Spleen (tissue), 11 donors: ENCODE results near the gene C10orf62. TPM values are rescaled to one million over a fixed set of nuclear protein-coding genes. Genes with fewer than 3 reads are reported as not detected.

Source experiments
- DNase-seq: peaks from one replicate; pipeline ENCODE4 v3.0.0-alpha.2; 2020
- H3K27ac ChIP-seq, 8 donors: fragments of 200-600 bp; sonication (generic) in 7 of 8; 1 replicate in 4 of 8; 2 replicates in 4 of 8; pipeline versions ENCODE4 v1.5.0 to v1.8.0; 2016 to 2021; ENCODE audit warnings: inconsistent platforms in 4 of 8, mild to moderate bottlenecking in 4 of 8, moderate library complexity in 1 of 8
- H3K27me3 ChIP-seq, 7 donors: fragments of 200-600 bp; sonication (generic) in 6 of 7; replicated peaks in 1 of 7; 1 replicate in 4 of 7; 2 replicates in 3 of 7; pipeline versions ENCODE4 v1.5.0 to v1.8.0; 2016 to 2021; ENCODE audit warnings: inconsistent platforms in 3 of 7, mild to moderate bottlenecking in 1 of 7
- H3K36me3 ChIP-seq, 6 donors: fragments of 200-600 bp; sonication (generic) in 5 of 6; 1 replicate in 4 of 6; 2 replicates in 2 of 6; pipeline versions ENCODE4 v1.5.0 to v1.8.0; 2016 to 2021; ENCODE audit warnings: inconsistent platforms in 2 of 6
- H3K4me1 ChIP-seq, 6 donors: fragments of 200-600 bp; sonication (generic) in 5 of 6; 1 replicate in 3 of 6; 2 replicates in 3 of 6; pipeline versions ENCODE4 v1.5.0 to v1.8.0; 2016 to 2021; ENCODE audit warnings: inconsistent platforms in 3 of 6
- H3K4me3 ChIP-seq, 8 donors: fragments of 200-600 bp; sonication (generic) in 7 of 8; 1 replicate in 4 of 8; 2 replicates in 4 of 8; pipeline versions ENCODE4 v1.5.0 to v1.8.0; 2016 to 2021; ENCODE audit warnings: inconsistent platforms in 4 of 8, mild to moderate bottlenecking in 4 of 8, moderate library complexity in 2 of 8
- H3K9me3 ChIP-seq, 8 donors: fragments of 200-600 bp; sonication (generic) in 7 of 8; 1 replicate in 4 of 8; 2 replicates in 4 of 8; pipeline versions ENCODE4 v1.5.0 to v1.8.0; 2016 to 2021; ENCODE audit warnings: inconsistent platforms in 4 of 8
- CTCF ChIP-seq, 11 experiments: fragments of 200-600 bp in 7 of 11; fragments of 450-650 bp in 4 of 11; sonication (generic) in 4 of 11; IDR thresholded peaks in 8 of 11; conservative IDR thresholded peaks in 3 of 11; 1 replicate in 7 of 11; 2 replicates in 4 of 11; pipeline versions ENCODE4 v1.4.0 to v1.8.0; 2016 to 2021; ENCODE audit warnings: antibody characterized with exemption in 11 of 11, inconsistent platforms in 4 of 11, mild to moderate bottlenecking in 1 of 11
- POLR2A ChIP-seq, 3 donors: fragments of 450-650 bp; IDR thresholded peaks; one replicate each; pipeline ENCODE4 v1.5.1; 2017; ENCODE audit warnings: antibody characterized with exemption in 3 of 3, mild to moderate bottlenecking in 1 of 3
- POLR2AphosphoS5 ChIP-seq, 3 donors: sonication (generic); formaldehyde crosslinking; IDR thresholded peaks; one replicate each; pipeline ENCODE4 v1.5.1; 2017; ENCODE audit warnings: antibody characterized with exemption in 3 of 3
- WGBS, 5 donors: extraction: QIAGEN DNeasy Blood & Tissue Kit in 3 of 5; methylation state at CpG; one replicate each; pipeline versions ENCODE4 v1.1.5 to v1.1.7; 2013 to 2018; 5-methylcytosine and 5-hydroxymethylcytosine counted together
- intact Hi-C: fragments of 100-400 bp; cut with DNase I; formaldehyde crosslinking; loops from one replicate; pipeline ENCODE4 v1.15.0; 2023; ENCODE audit warnings: low total_unique reads
- polyA plus RNA-seq, 3 donors: library from polyadenylated mRNA; stranded (reverse); fragments of 200-250 nt; gene quantifications; one replicate each; pipeline ENCODE4 v1.2.1, GENCODE V29; 2013
- total RNA-seq, 7 donors: library from RNA; depleted of rRNA in 3 of 7; stranded (reverse); fragments of >200 nt in 3 of 7; fragmentation: NEBNext Ultra II Directional in 4 of 7; extraction: Animal tissue kit (Norgen Biotek cat#: 25700) in 4 of 7; gene quantifications; one replicate each; pipeline versions ENCODE4 v1.1.0 to v1.2.1, GENCODE V29; 2016 to 2021
- donor health status: healthy with polysubstance abuse.
- donor health status: DM: no; HTN: no; CAD: no; lungs with moderate emphysema.
- donor health status: DM: no; HTN: no; CAD: no.
- donor health status: Bipolar disorder and iron deficiency.
- donor health status: healthy.
- donor health status: DM: no; HTN: no; CAD: no.
- donor health status: DM: yes; HTN: yes; CAD: no.

C10orf62 gene
- total and polyA plus RNA-seq, 10 donors: not detected

DNA sequence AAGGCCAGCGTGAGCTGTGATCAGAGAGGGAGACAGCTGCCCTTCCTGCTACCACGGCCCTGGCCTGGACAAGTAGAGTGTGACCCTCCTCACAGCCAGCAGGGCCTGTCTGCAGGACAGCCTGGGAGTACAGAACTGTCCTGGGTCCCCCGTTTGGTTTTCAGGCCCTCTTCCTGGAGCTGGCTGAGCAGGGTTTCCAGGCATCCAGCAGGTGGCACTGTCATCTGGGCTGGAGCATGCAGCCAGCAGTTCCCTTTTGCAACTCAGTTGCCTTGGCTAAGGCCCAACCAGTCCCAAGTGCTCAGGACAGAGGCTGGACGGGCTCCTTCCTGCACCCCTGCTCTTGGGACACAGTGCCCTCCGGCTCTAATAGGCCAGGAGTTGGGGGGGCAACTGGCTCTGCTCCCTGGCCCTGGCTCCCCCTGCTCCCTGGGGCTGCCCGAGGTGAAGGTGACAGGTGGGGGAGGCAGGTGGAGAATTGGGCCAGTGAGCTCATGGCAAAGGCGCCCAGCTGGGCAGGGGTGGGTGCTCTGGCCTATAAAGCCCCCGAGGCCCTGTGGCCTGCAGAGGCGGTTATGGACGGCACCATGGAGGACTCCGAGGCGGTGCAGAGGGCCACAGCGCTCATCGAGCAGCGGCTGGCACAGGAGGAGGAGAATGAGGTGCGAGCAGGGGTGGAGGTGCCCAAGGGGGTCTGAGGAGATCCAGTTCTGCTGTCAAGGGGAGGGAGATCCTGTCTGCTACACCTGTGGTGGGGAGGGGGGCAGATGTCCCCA lies 17.1 kb upstream of the C10orf62 start, which contains the start of gene ANKRD2:
Gene ANKRD2, plus strand, starts transcription at position 566 of the 776 bp plus-strand sequence. Its CDS starts 10 bp downstream, at position 576.
- TF ChIP-seq POLR2AphosphoS5 (IDR thresholded peaks at IDR 0.05) (peak; percentile 32 to 53 (median 41)), CTCF (IDR thresholded peaks at IDR 0.05 in 8 of 11, conservative IDR thresholded peaks at IDR 0.05 in 3 of 11) (peak in 10 of 11 experiments; percentile 27 to 91 (median 77)), POLR2A (IDR thresholded peaks at IDR 0.05) (no peak)
- peaks cover 0 to 11% (median 8%) of the 10 kb centered on the region in 6 donors for H3K4me1 ChIP-seq
- H3K4me3 ChIP-seq: no peak within 1 kb of the TSS
- DNase-seq: peak; percentile 90
- peaks cover 0 to 1% (median 0%) of the 10 kb centered on the region in 7 donors for H3K27me3 ChIP-seq
- H3K27ac ChIP-seq: no peak within 1 kb of the TSS
- H3K36me3 ChIP-seq: peaks cover 0 to 47% (median 13%) of the 10 kb centered on the region in 6 donors
- WGBS, 5 donors: 70 to 78% (median 72%) methylated on average over 15 to 16 of the region's 16 CpGs
- no peaks in the 10 kb centered on the region for H3K9me3 ChIP-seq
- intact Hi-C loops: no loop called here

GRCh38 chr10:97573021-97573420 lies 16.5 kb upstream of the C10orf62 start:
- H3K36me3 ChIP-seq: peaks cover 0 to 40% (median 12%) of the 10 kb centered on the region in 6 donors
- no peak for TF ChIP-seq POLR2A (IDR thresholded peaks at IDR 0.05)
- no peak for TF ChIP-seq POLR2AphosphoS5 (IDR thresholded peaks at IDR 0.05)
- TF ChIP-seq CTCF (IDR thresholded peaks at IDR 0.05 in 8 of 11, conservative IDR thresholded peaks at IDR 0.05 in 3 of 11): no peak
- H3K27me3 ChIP-seq: peaks cover 0 to 7% (median 0%) of the 10 kb centered on the region in 7 donors
- WGBS, 5 donors: 87 to 100% (median 95%) methylated on average over 2 of the region's 2 CpGs
- H3K27ac ChIP-seq: no peak overlapping the region
- no peaks in the 10 kb centered on the region for H3K9me3 ChIP-seq
- intact Hi-C loops: no loop called here
- peak; percentile 39 for DNase-seq
- H3K4me1 ChIP-seq: peaks cover 0 to 11% (median 8%) of the 10 kb centered on the region in 6 donors
- no peak overlapping the region for H3K4me3 ChIP-seq

DNA sequence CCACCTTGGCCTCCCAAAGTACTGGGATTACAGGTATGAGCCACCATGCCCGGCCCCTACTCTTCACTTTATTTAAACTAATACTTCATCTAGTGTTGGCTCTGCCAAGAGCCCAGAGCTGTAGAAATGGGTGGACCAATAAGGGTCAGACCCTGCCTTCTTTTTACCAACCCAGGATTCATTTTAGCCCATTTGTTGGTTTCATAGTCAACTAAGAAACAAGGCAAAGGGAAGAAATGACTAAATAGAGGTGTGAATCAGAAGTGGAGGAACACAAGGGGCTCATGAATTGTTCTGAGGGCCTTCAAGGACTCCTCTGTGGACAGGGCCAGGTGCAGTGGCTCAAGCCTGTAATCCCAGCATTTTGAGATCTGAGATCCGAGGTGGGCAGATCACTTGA lies 15.8 kb upstream of the C10orf62 start:
- TF ChIP-seq POLR2A (IDR thresholded peaks at IDR 0.05) (no peak), POLR2AphosphoS5 (IDR thresholded peaks at IDR 0.05) (no peak), CTCF (IDR thresholded peaks at IDR 0.05 in 8 of 11, conservative IDR thresholded peaks at IDR 0.05 in 3 of 11) (no peak)
- Histone ChIP-seq H3K9me3 (no peaks in the 10 kb centered on the region), H3K27me3 (peaks cover 0 to 14% (median 0%) of the 10 kb centered on the region in 7 donors), H3K36me3 (peaks cover 0 to 34% (median 11%) of the 10 kb centered on the region in 6 donors), H3K27ac (no peak overlapping the region), H3K4me1 (peaks cover 0 to 11% (median 8%) of the 10 kb centered on the region in 6 donors), H3K4me3 (no peak overlapping the region)
- intact Hi-C loops: no loop called here
- 42 to 88% (median 71%) methylated on average over 2 of the region's 2 CpGs for WGBS, 5 donors
- DNase-seq: no peak
